MM.1S (cell line): ENCODE results near the gene ABCC1.

Source experiments
- CTCF ChIP-seq: fragments of 300-600 bp; sonication (generic); IDR thresholded peaks from 2 replicates; pipeline ENCODE4 v1.5.1; 2016; ENCODE audit warnings: antibody characterized with exemption, low read length, mixed read lengths
- EZH2phosphoT487 ChIP-seq: fragments of 300-600 bp; sonication (generic); IDR thresholded peaks from 2 replicates; pipeline ENCODE4 v1.6.1; 2018; ENCODE audit warnings: antibody characterized with exemption, low read length

- TF ChIP-seq CTCF (no peak), EZH2phosphoT487 (no peak)
Observed at GRCh38 chr16:16157166-16157565, 207.8 kb downstream of the ABCC1 start.
